Measurements from ENCODE around the gene SF3B6.

The SF3B6 gene

GRCh38 chr2:24122366-24123194 lies 46.5 kb upstream of the SF3B6 start:
- Histone ChIP-seq H3K9ac (ENCODE audit: low read depth, low read length, poor library complexity, severe bottlenecking) (peak overlapping the region; percentile 81), H3K4me3 (ENCODE audit: low read length, poor library complexity, severe bottlenecking) (peak overlapping the region; percentile 78), H3K79me2 (ENCODE audit: insufficient read depth, low read length) (peaks cover 19% of the 10 kb centered on the region), H3K4me2 (ENCODE audit: low read depth, low read length, poor library complexity, severe bottlenecking) (peak overlapping the region; percentile 76), H3K4me1 (ENCODE audit: insufficient read depth, low read length, poor library complexity, severe bottlenecking) (peaks cover 22% of the 10 kb centered on the region), H3F3A (ENCODE audit: low read depth) (no peaks in the 10 kb centered on the region), H3K9me2 (replicated peaks; ENCODE audit: low read depth, low read length) (no peaks in the 10 kb centered on the region), H3K27me3 (ENCODE audit: insufficient read depth, low read length, poor library complexity, severe bottlenecking) (no peaks in the 10 kb centered on the region), H4K20me1 (ENCODE audit: insufficient read depth, low read length, poor library complexity, severe bottlenecking) (no peaks in the 10 kb centered on the region), H3K9me3 (ENCODE audit: insufficient read depth, low read depth, low read length) (no peaks in the 10 kb centered on the region), H3K36me3 (ENCODE audit: insufficient read depth, low read length) (no peaks in the 10 kb centered on the region), H2AFZ (ENCODE audit: low read length) (peak overlapping the region; percentile 95)
- no peak for TF ChIP-seq CTCF (conservative IDR thresholded peaks at IDR 0.05; ENCODE audit: low read length)
- no peak for TF ChIP-seq EZH2phosphoT487 (IDR thresholded peaks at IDR 0.05; ENCODE audit: borderline replicate concordance)

- H4K20me1 ChIP-seq (ENCODE audit: insufficient read depth, low read length, poor library complexity, severe bottlenecking): no peaks in the 10 kb centered on the region
- no peak overlapping the region for H2AFZ ChIP-seq (ENCODE audit: low read length)
- no peak overlapping the region for H3K4me3 ChIP-seq (ENCODE audit: low read length, poor library complexity, severe bottlenecking)
- no peaks in the 10 kb centered on the region for H3K9me2 ChIP-seq (replicated peaks; ENCODE audit: low read depth, low read length)
- H3K4me1 ChIP-seq (ENCODE audit: insufficient read depth, low read length, poor library complexity, severe bottlenecking): peaks cover 22% of the 10 kb centered on the region
- TF ChIP-seq EZH2phosphoT487 (IDR thresholded peaks at IDR 0.05; ENCODE audit: borderline replicate concordance): no peak
- TF ChIP-seq CTCF (conservative IDR thresholded peaks at IDR 0.05; ENCODE audit: low read length): no peak
- H3K36me3 ChIP-seq (ENCODE audit: insufficient read depth, low read length): no peaks in the 10 kb centered on the region
- no peaks in the 10 kb centered on the region for H3K9me3 ChIP-seq (ENCODE audit: insufficient read depth, low read depth, low read length)
- no peak overlapping the region for H3K4me2 ChIP-seq (ENCODE audit: low read depth, low read length, poor library complexity, severe bottlenecking)
- no peaks in the 10 kb centered on the region for H3K27me3 ChIP-seq (ENCODE audit: insufficient read depth, low read length, poor library complexity, severe bottlenecking)
- H3F3A ChIP-seq (ENCODE audit: low read depth): no peaks in the 10 kb centered on the region
- H3K79me2 ChIP-seq (ENCODE audit: insufficient read depth, low read length): peaks cover 19% of the 10 kb centered on the region
- H3K9ac ChIP-seq (ENCODE audit: low read depth, low read length, poor library complexity, severe bottlenecking): no peak overlapping the region
Observed at GRCh38 chr2:24121469-24121868, 45.3 kb upstream of the SF3B6 start.

GRCh38 chr2:24121066-24121465 lies 44.9 kb upstream of the SF3B6 start:
- Histone ChIP-seq H3K4me3 (ENCODE audit: low read length, poor library complexity, severe bottlenecking) (no peak overlapping the region), H4K20me1 (ENCODE audit: insufficient read depth, low read length, poor library complexity, severe bottlenecking) (no peaks in the 10 kb centered on the region), H3K9ac (ENCODE audit: low read depth, low read length, poor library complexity, severe bottlenecking) (no peak overlapping the region), H2AFZ (ENCODE audit: low read length) (no peak overlapping the region), H3K9me3 (ENCODE audit: insufficient read depth, low read depth, low read length) (no peaks in the 10 kb centered on the region), H3F3A (ENCODE audit: low read depth) (no peaks in the 10 kb centered on the region), H3K4me2 (ENCODE audit: low read depth, low read length, poor library complexity, severe bottlenecking) (no peak overlapping the region), H3K9me2 (replicated peaks; ENCODE audit: low read depth, low read length) (no peaks in the 10 kb centered on the region), H3K36me3 (ENCODE audit: insufficient read depth, low read length) (no peaks in the 10 kb centered on the region), H3K27me3 (ENCODE audit: insufficient read depth, low read length, poor library complexity, severe bottlenecking) (no peaks in the 10 kb centered on the region), H3K79me2 (ENCODE audit: insufficient read depth, low read length) (peaks cover 19% of the 10 kb centered on the region), H3K4me1 (ENCODE audit: insufficient read depth, low read length, poor library complexity, severe bottlenecking) (peaks cover 19% of the 10 kb centered on the region)
- no peak for TF ChIP-seq CTCF (conservative IDR thresholded peaks at IDR 0.05; ENCODE audit: low read length)
- no peak for TF ChIP-seq EZH2phosphoT487 (IDR thresholded peaks at IDR 0.05; ENCODE audit: borderline replicate concordance)
